Heart left ventricle (tissue), 16 donors: ENCODE measurements around the gene TLK2. TPM values are rescaled to one million over a fixed set of nuclear protein-coding genes. Genes with fewer than 3 reads are reported as not detected.

Source experiments
- ATAC-seq, 4 donors: fragments of 200-7000 bp; cut with Tn5 transposase; one replicate each; pipeline ENCODE4 v1.9.1; 2020 to 2022; ENCODE audit warnings: moderate library complexity in 4 of 4, mild to moderate bottlenecking in 3 of 4, moderate number of reproducible peaks in 1 of 4
- DNase-seq, 5 donors: peaks; one replicate each; pipeline ENCODE4 v3.0.0-alpha.2; 2020
- H3K27ac ChIP-seq, 12 donors: fragments of 200-600 bp; sonication (generic) in 4 of 12; one replicate each; pipeline versions ENCODE4 v1.5.0 to v1.8.0; 2016 to 2022; ENCODE audit warnings: mild to moderate bottlenecking in 2 of 12
- H3K27me3 ChIP-seq, 9 donors: fragments of 200-600 bp; sonication (generic) in 2 of 9; one replicate each; pipeline versions ENCODE4 v1.5.1 to v1.8.0; 2016 to 2022; ENCODE audit warnings: mild to moderate bottlenecking in 3 of 9
- H3K36me3 ChIP-seq, 9 donors: fragments of 200-600 bp; sonication (generic) in 2 of 9; one replicate each; pipeline versions ENCODE4 v1.5.0 to v1.8.0; 2018 to 2022; ENCODE audit warnings: mild to moderate bottlenecking in 2 of 9
- H3K4me1 ChIP-seq, 12 donors: fragments of 200-600 bp; sonication (generic) in 4 of 12; one replicate each; pipeline versions ENCODE4 v1.5.0 to v1.8.0; 2016 to 2022; ENCODE audit warnings: mild to moderate bottlenecking in 3 of 12
- H3K4me3 ChIP-seq, 12 donors: fragments of 200-600 bp; sonication (generic) in 4 of 12; one replicate each; pipeline versions ENCODE4 v1.5.0 to v1.8.0; 2017 to 2022; ENCODE audit warnings: mild to moderate bottlenecking in 9 of 12, moderate library complexity in 4 of 12
- H3K9me3 ChIP-seq, 12 donors: fragments of 200-600 bp; sonication (generic) in 4 of 12; one replicate each; pipeline versions ENCODE4 v1.5.0 to v1.8.0; 2016 to 2022; ENCODE audit warnings: mild to moderate bottlenecking in 1 of 12
- CTCF ChIP-seq, 12 donors: fragments of 200-600 bp; sonication (generic) in 4 of 12; IDR thresholded peaks; one replicate each; pipeline versions ENCODE4 v1.5.0 to v1.8.0; 2018 to 2022; ENCODE audit warnings: antibody characterized with exemption in 12 of 12, mild to moderate bottlenecking in 5 of 12
- POLR2A ChIP-seq, 2 donors: fragments of 450-650 bp; IDR thresholded peaks; one replicate each; pipeline ENCODE4 v1.6.1; 2017; ENCODE audit warnings: antibody characterized with exemption in 2 of 2, mild to moderate bottlenecking in 2 of 2, moderate library complexity in 2 of 2
- WGBS, 4 donors: extraction: QIAGEN DNeasy Blood & Tissue Kit in 2 of 4; methylation state at CpG; one replicate each; pipeline versions ENCODE4 v1.1.5 to v1.1.7; 2013 to 2018; 5-methylcytosine and 5-hydroxymethylcytosine counted together
- intact Hi-C, 10 donors: fragments of 100-400 bp; cut with DNase I; formaldehyde crosslinking; loops; one replicate each; pipeline versions ENCODE4 v1.11.1 to v1.14.2; 2022
- polyA plus RNA-seq, 2 donors: library from polyadenylated mRNA; stranded (reverse); fragments of 200-250 nt; gene quantifications; one replicate each; pipeline ENCODE4 v1.2.3, GENCODE V29; 2013
- total RNA-seq, 9 donors: library from RNA; depleted of rRNA in 2 of 9; stranded (reverse); fragments of >200 nt in 2 of 9; fragmentation: NEBNext Ultra II Directional in 3 of 9; extraction: Animal tissue kit (Norgen Biotek cat#: 25700) in 3 of 9; gene quantifications; one replicate each; pipeline versions ENCODE4 v1.1.0 to v1.2.4, GENCODE V29; 2016 to 2023
- donor health status: ischemic (EF 13 %, LVEDD 7.1; RV severe dilation, severe dysfunction).
- donor health status: healthy with polysubstance abuse.
- donor health status: DM: no; HTN: yes; CAD: no.
- donor health status: DM: no; HTN: no; CAD: no.
- donor health status: ischemic (EF 25% LVEDD 6.9; RV normal size, moderate dysfunction).
- donor health status: ischemic (EF 25% LVEDD 5.7; RV mildly dilated, moderate dysfunction).
- donor health status: healthy.
- donor health status: DM: yes; HTN: yes; CAD: no.
- donor health status: ischemic (EF 35%, LVEDD 5.7; RV mildly dilated, moderate dysfunction).
- donor health status: nonischemic (EF 11% LVEDD 7.7; RV severe dilation, severe dysfunction).
- donor health status: DM: yes; HTN: yes; CAD: no.
- donor health status: PGD.
- donor health status: ischemic (EF 29% LVEDD 5.4; RV normal size, mild dysfunction).
- donor health status: nonischemic (EF 23%, LVEDD 6.1; RV moderate dilation, normal function).

Gene TLK2
- total and polyA plus RNA-seq, 11 donors: 11.0 to 36.8 (median 29.5) TPM

- no peak overlapping the region for H3K27ac ChIP-seq
- H3K4me1 ChIP-seq: peaks cover 0 to 35% (median 26%) of the 10 kb centered on the region in 12 donors
- H3K4me3 ChIP-seq: no peak overlapping the region
- H3K9me3 ChIP-seq: peaks cover 0 to 8% (median 2%) of the 10 kb centered on the region in 12 donors
- H3K27me3 ChIP-seq: no peaks in the 10 kb centered on the region
- no peak for ATAC-seq
- TF ChIP-seq POLR2A (IDR thresholded peaks at IDR 0.05): no peak
- no peak for TF ChIP-seq CTCF (IDR thresholded peaks at IDR 0.05)
- WGBS, 4 donors: 81 to 90% (median 86%) methylated on average over 6 of the region's 6 CpGs
- DNase-seq: no peak
- H3K36me3 ChIP-seq: no peaks in the 10 kb centered on the region
- intact Hi-C loops: loop anchor here in 1 of 10 donors (10.0 kb wide), 1 partner anchor 51 kb away; no protein-coding TSS in a partner anchor
These were observed 177.0 kb downstream of the TLK2 start for GRCh38 chr17:62655656-62656055.

- TF ChIP-seq CTCF (IDR thresholded peaks at IDR 0.05): no peak
- no peak for TF ChIP-seq POLR2A (IDR thresholded peaks at IDR 0.05)
- Histone ChIP-seq H3K36me3 (no peaks in the 10 kb centered on the region), H3K4me3 (no peak overlapping the region), H3K9me3 (peaks cover 0 to 14% (median 5%) of the 10 kb centered on the region in 12 donors), H3K4me1 (peaks cover 0 to 35% (median 26%) of the 10 kb centered on the region in 12 donors), H3K27ac (no peak overlapping the region), H3K27me3 (no peaks in the 10 kb centered on the region)
- intact Hi-C loops: loop anchor here in 1 of 10 donors (10.0 kb wide), 1 partner anchor 52 kb away; no protein-coding TSS in a partner anchor
- ATAC-seq: no peak
- 61 to 89% (median 64%) methylated on average over 1 of the region's 1 CpG for WGBS, 4 donors
- peak in 1 of 5 donors; percentile 26 for DNase-seq
These were observed 177.8 kb downstream of the TLK2 start for GRCh38 chr17:62656446-62656845.

- intact Hi-C loops: loop anchor here in 1 of 10 donors (10.0 kb wide), 1 partner anchor 52 kb away; no protein-coding TSS in a partner anchor
- TF ChIP-seq POLR2A (IDR thresholded peaks at IDR 0.05) (no peak), CTCF (IDR thresholded peaks at IDR 0.05) (no peak)
- Histone ChIP-seq H3K27ac (no peak overlapping the region), H3K27me3 (no peaks in the 10 kb centered on the region), H3K9me3 (peaks cover 0 to 14% (median 5%) of the 10 kb centered on the region in 12 donors), H3K36me3 (no peaks in the 10 kb centered on the region), H3K4me1 (peaks cover 0 to 29% (median 22%) of the 10 kb centered on the region in 12 donors), H3K4me3 (no peak overlapping the region)
- ATAC-seq (no peak), DNase-seq (no peak)
- WGBS, 4 donors: 83 to 97% (median 92%) methylated on average over 3 of the region's 3 CpGs
These were observed 178.6 kb downstream of the TLK2 start for GRCh38 chr17:62657145-62657665.

- Histone ChIP-seq H3K27ac (no peak overlapping the region), H3K36me3 (no peaks in the 10 kb centered on the region), H3K4me3 (no peak overlapping the region), H3K4me1 (peaks cover 0 to 25% (median 18%) of the 10 kb centered on the region in 12 donors), H3K9me3 (peaks cover 0 to 14% (median 5%) of the 10 kb centered on the region in 12 donors), H3K27me3 (no peaks in the 10 kb centered on the region)
- no peak for ATAC-seq
- 86 to 93% (median 90%) methylated on average over 8 to 9 of the region's 9 CpGs for WGBS, 4 donors
- intact Hi-C loops: loop anchor here in 1 of 10 donors (10.0 kb wide), 1 partner anchor 53 kb away; no protein-coding TSS in a partner anchor
- TF ChIP-seq POLR2A (IDR thresholded peaks at IDR 0.05): no peak
- no peak for TF ChIP-seq CTCF (IDR thresholded peaks at IDR 0.05)
- DNase-seq: peak in 1 of 5 donors; percentile 22
These were observed 179.1 kb downstream of the TLK2 start for GRCh38 chr17:62657690-62658089.
